KOPT-K1 (cell line): ENCODE measurements around the gene MALAT1.
"Not testable (repeated sequence)": the region's sequence is repeated elsewhere in the genome, so short reads cannot be mapped to it uniquely, and the experiment has no call there.

Source experiments
- H3K27ac ChIP-seq: fragments of 200-600 bp; sonication (generic); 2 replicates; pipeline ENCODE4 v1.5.1; 2016; ENCODE audit warnings: antibody characterized with exemption, mild to moderate bottlenecking, low read depth, low read length; ENCODE audit not compliant: poor library complexity, severe bottlenecking
- H3K36me3 ChIP-seq: fragments of 200-600 bp; sonication (generic); 2 replicates; pipeline ENCODE4 v1.5.1; 2017; ENCODE audit warnings: antibody characterized with exemption, mild to moderate bottlenecking, low read length, moderate library complexity; ENCODE audit not compliant: insufficient read depth
- H3K9me3 ChIP-seq: fragments of 200-600 bp; sonication (generic); 2 replicates; pipeline ENCODE4 v1.5.1; 2017; ENCODE audit warnings: antibody characterized with exemption, low read length, mild to moderate bottlenecking; ENCODE audit not compliant: insufficient read depth, poor library complexity, severe bottlenecking

The MALAT1 gene

DNA sequence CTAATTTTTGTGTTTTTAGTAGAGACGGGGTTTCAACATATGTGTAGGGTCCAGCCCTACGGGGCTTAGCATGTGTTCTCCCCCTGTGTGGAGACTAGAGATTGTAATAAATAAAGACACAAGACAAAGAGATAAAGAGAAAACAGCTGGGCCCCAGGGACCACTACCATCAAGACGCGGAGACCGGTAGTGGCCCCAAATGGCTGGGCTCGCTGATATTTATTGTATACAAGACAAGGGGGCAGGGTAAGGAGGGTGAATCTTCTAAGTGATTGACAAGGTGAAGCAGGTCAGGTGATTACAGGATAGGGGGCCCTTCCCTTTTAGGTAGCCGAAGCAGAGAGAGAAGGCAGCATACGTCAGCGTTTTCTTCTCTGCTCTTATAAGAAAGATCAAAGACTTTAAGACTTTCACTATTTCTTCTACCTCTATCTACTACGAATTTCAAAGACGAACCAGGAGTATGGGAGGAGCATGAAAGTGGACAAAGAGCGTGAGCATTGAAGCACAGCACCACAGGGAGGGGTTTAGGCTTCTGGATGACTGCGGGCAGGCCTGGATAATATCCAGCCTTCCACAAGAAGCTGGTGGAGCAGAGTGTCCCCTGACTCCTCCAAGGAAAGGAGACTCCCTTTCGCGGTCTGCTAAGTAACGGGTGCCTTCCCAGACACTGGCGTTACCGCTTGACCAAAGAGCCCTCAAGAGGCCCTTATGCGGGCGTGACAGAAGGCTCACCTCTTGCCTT is 23.1 kb downstream of the MALAT1 start:
- H3K27ac ChIP-seq, H3K36me3 ChIP-seq, H3K9me3 ChIP-seq: not testable (repeated sequence)

- H3K36me3 ChIP-seq, result peaks cover 16% of the 10 kb centered on the region; the same call in 1 of the 2 replicates
- H3K27ac ChIP-seq, H3K9me3 ChIP-seq: not testable (repeated sequence)
These were observed 24.1 kb downstream of the MALAT1 start for GRCh38 chr11:65522718-65523630.

DNA sequence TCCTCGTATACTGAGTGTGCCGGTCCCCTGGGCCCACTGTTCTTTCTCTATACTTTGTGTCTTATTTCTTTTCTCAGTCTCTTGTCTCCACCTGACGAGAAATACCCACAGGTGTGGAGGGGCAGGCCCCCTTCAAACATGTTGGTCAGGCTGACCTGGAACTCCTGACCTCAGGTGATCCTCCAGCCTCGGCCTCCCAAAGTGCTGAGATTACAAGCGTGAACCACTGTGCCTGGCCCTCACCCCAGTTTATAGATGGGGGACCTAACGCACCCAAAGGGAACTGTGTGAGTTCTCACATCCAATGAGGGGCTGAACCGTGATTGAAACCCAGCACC is 24.8 kb downstream of the MALAT1 start:
- H3K9me3 ChIP-seq, H3K27ac ChIP-seq: not testable (repeated sequence)
- H3K36me3 ChIP-seq, result peaks cover 17% of the 10 kb centered on the region; the same call in 1 of the 2 replicates

- peak overlapping the region; percentile 10 for H3K27ac ChIP-seq
These were observed 25.3 kb downstream of the MALAT1 start for GRCh38 chr11:65524014-65524740.

GRCh38 chr11:65524741-65525545 is 26.1 kb downstream of the MALAT1 start, which contains the start of gene SCYL1:
SCYL1 (plus strand) TSS chr11:65525083; CDS start chr11:65525154, 71 bp downstream.
- Histone ChIP-seq H3K27ac (peak within 1 kb of the TSS; percentile 81), H3K36me3 (peaks cover 17% of the 10 kb centered on the region; the same call in 1 of the 2 replicates), H3K9me3 (no peaks in the 10 kb centered on the region)

More at GRCh38 chr11:65524014-65524740, 25.3 kb downstream of the MALAT1 start:
- no peaks in the 10 kb centered on the region for H3K9me3 ChIP-seq
- H3K36me3 ChIP-seq, result peaks cover 17% of the 10 kb centered on the region; the same call in 1 of the 2 replicates

- Histone ChIP-seq H3K9me3 (no peaks in the 10 kb centered on the region), H3K27ac (peak overlapping the region; percentile 81), H3K36me3 (peaks cover 24% of the 10 kb centered on the region)
These were observed 27.0 kb downstream of the MALAT1 start for GRCh38 chr11:65525546-65526480.

GRCh38 chr11:65526744-65527143 is 27.9 kb downstream of the MALAT1 start:
- Histone ChIP-seq H3K27ac (no peak overlapping the region), H3K36me3 (peaks cover 33% of the 10 kb centered on the region), H3K9me3 (no peaks in the 10 kb centered on the region)

DNA sequence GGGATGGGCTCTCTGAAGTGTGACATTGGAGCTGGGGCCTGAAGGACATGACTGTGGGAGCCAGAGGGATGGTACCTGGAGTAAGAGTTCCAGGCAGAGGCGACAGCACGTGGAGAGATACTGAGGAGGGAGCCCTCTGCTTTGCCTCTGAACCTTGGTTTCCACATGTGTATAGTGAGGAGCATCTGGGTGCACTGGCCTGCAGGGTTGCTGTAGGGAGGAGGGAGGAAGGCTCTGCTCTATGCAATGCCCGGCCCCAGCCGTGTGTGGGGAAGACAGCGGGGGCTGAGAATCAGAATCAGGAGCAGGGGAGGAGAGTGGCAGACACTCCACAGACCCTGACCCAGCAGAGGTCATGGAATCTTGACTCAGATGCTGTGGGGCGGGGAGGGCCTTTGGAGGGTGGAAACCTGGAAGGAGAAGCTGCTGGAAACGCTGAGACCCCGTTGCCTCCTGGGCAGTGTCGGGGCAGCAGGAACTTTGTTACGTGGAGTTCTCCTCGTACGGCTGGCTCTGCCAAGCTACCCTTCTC is 30.0 kb downstream of the MALAT1 start:
- H3K36me3 ChIP-seq, result peaks cover 52% of the 10 kb centered on the region
- no peak overlapping the region for H3K27ac ChIP-seq
- H3K9me3 ChIP-seq, result no peaks in the 10 kb centered on the region

DNA sequence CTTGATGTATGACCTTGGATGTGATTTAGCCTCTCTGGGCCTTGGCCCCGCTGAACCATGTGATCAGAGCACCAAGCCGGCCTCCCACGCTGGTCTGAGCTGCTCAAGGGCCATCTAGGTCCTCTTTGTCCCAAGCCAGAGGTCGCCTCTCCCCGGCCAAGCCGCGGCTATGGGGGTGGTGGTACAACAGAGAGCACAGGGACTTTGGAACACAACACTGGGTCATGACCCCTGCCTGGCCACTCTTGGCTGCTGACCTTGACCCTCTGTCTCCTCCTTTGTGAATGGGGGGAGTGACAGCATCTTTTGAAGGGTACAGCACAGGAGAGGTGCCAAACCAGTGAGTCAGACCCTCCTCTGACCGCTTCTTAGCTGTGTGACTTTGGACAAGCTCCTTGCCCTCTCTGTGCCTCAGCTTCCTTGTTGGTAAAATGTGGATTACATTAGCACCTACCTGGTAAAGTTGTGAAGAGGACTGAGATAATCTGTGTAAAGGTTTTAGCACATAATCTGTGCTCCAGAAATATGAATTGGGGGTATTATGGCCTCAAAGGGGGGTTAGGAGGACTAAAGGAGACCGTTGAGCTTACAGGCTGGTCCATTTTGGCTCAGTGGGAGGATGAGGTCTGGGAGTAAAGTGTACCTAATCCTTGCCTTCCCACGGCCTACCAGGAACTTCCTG is 30.8 kb downstream of the MALAT1 start:
- Histone ChIP-seq H3K36me3 (peaks cover 52% of the 10 kb centered on the region), H3K27ac (peak overlapping the region; percentile 8), H3K9me3 (no peaks in the 10 kb centered on the region)

DNA sequence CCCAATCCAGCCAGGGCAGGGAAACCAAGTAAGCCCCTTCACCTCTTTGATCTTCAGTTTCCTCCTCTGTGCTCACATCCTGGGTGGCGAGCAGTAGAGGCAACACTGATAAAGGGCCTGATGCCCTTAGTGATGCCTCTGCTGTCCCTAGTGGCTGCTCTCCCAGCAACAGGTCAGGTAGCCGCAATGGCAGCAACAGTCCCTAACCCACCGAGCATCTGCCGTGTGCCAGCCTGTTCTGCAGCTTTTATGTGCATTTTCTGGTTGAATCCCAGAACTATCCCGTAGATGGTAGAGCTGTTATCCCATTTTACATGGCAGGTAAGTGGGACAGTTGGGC is 31.3 kb downstream of the MALAT1 start:
- peaks cover 56% of the 10 kb centered on the region for H3K36me3 ChIP-seq
- H3K27ac ChIP-seq, result peak overlapping the region; percentile 8
- H3K9me3 ChIP-seq, result no peaks in the 10 kb centered on the region

- Histone ChIP-seq H3K9me3 (no peaks in the 10 kb centered on the region), H3K36me3 (peaks cover 57% of the 10 kb centered on the region), H3K27ac (no peak overlapping the region)
These were observed 33.7 kb downstream of the MALAT1 start for GRCh38 chr11:65532388-65533064.

DNA sequence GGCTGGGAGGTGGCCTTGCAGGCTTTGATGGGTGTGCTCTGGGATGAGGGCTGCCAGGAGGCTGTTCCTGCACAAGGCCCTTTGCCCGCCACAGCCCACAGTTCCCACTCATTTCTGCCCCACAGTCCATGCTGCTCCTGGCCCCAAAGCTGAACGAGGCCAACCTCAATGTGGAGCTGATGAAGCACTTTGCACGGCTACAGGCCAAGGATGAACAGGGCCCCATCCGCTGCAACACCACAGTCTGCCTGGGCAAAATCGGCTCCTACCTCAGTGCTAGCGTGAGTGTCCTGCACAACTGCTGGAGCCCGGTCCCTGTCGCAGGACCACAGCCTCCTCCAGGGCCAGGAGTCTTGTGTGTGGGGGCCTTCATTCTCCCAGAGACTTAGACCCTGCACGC is 36.3 kb downstream of the MALAT1 start:
- H3K9me3 ChIP-seq, result no peaks in the 10 kb centered on the region
- no peak overlapping the region for H3K27ac ChIP-seq
- H3K36me3 ChIP-seq, result peaks cover 65% of the 10 kb centered on the region
